Muscle of leg (tissue), 11 donors: ENCODE data around the gene ZSWIM5. TPM values are rescaled to one million over a fixed set of nuclear protein-coding genes. Genes with fewer than 3 reads are reported as not detected.
"Not testable (repeated sequence)": the region's sequence is repeated elsewhere in the genome, so short reads cannot be mapped to it uniquely, and the experiment has no call there.

Experiments
- DNase-seq: peaks from one replicate; pipeline ENCODE4 v3.0.0; 2013
- H3K27ac ChIP-seq: one replicate; pipeline ENCODE4 v1.5.1; 2013; ENCODE audit warnings: mild to moderate bottlenecking, low read length, control low read depth
- H3K27me3 ChIP-seq: one replicate; pipeline ENCODE4 v1.6.1; 2013; ENCODE audit warnings: low read length; ENCODE audit not compliant: control insufficient read depth, insufficient read depth
- H3K36me3 ChIP-seq: one replicate; pipeline ENCODE4 v1.6.1; 2013; ENCODE audit warnings: low read length; ENCODE audit not compliant: control insufficient read depth, insufficient read depth
- H3K4me1 ChIP-seq: one replicate; pipeline ENCODE4 v1.6.1; 2013; ENCODE audit warnings: low read length; ENCODE audit not compliant: control insufficient read depth, insufficient read depth
- H3K4me3 ChIP-seq: one replicate; pipeline ENCODE4 v1.5.1; 2013; ENCODE audit warnings: low read length, control low read depth
- H3K9me3 ChIP-seq: replicated peaks from 2 replicates; pipeline ENCODE4 v1.6.1; 2013; ENCODE audit warnings: low read depth, low read length; ENCODE audit not compliant: control insufficient read depth
- WGBS: methylation state at CpG from one replicate; pipeline ENCODE4 v1.1.5; 2013; ENCODE audit warnings: missing lambda C conversion rate; ENCODE audit not compliant: insufficient coverage; 5-methylcytosine and 5-hydroxymethylcytosine counted together
- polyA plus RNA-seq, 8 donors: library from polyadenylated mRNA; unstranded; fragments of 120-200 nt; gene quantifications; one replicate each; pipeline versions ENCODE4 v1.2.1 to v1.2.3, GENCODE V29; 2013; ENCODE audit warnings: inconsistent platforms in 1 of 8, low replicate concordance in 1 of 8; ENCODE audit not compliant: insufficient read length in 8 of 8, insufficient read depth in 1 of 8
- total RNA-seq: library from RNA; stranded (reverse); fragments of 120-200 nt; gene quantifications from one replicate; pipeline ENCODE4 v1.2.4, GENCODE V29; 2013

Gene ZSWIM5
- total and polyA plus RNA-seq, 9 donors: 0.25 to 1.0 (median 0.47) TPM

- peaks cover 4% of the 10 kb centered on the region for H3K27me3 ChIP-seq
- WGBS: 100% methylated on average over 2 of the region's 7 CpGs
- H3K4me3 ChIP-seq: no peak overlapping the region
- no peaks in the 10 kb centered on the region for H3K4me1 ChIP-seq
- no peaks in the 10 kb centered on the region for H3K36me3 ChIP-seq
- H3K27ac ChIP-seq: no peak overlapping the region
- no peaks in the 10 kb centered on the region for H3K9me3 ChIP-seq
- no peak for DNase-seq
Observed at GRCh38 chr1:45172005-45172404, 34.4 kb downstream of the ZSWIM5 start.

- Histone ChIP-seq H3K4me3 (no peak overlapping the region), H3K27ac (no peak overlapping the region), H3K27me3 (peaks cover 4% of the 10 kb centered on the region), H3K4me1 (no peaks in the 10 kb centered on the region), H3K36me3 (no peaks in the 10 kb centered on the region), H3K9me3 (no peaks in the 10 kb centered on the region)
- no peak for DNase-seq
- no CpG with 5 or more reads among the region's 1 CpG for WGBS
Observed at GRCh38 chr1:45171575-45171974, 34.8 kb downstream of the ZSWIM5 start.

GRCh38 chr1:45170151-45170742 is 36.2 kb downstream of the ZSWIM5 start:
- Histone ChIP-seq H3K36me3 (no peaks in the 10 kb centered on the region), H3K4me1 (no peaks in the 10 kb centered on the region), H3K27ac (no peak overlapping the region), H3K27me3 (peaks cover 4% of the 10 kb centered on the region), H3K9me3 (no peaks in the 10 kb centered on the region), H3K4me3 (no peak overlapping the region)
- no peak for DNase-seq
- 79% methylated on average over 3 of the region's 4 CpGs for WGBS

GRCh38 chr1:45167947-45168346 is 38.5 kb downstream of the ZSWIM5 start:
- H3K9me3 ChIP-seq, H3K4me1 ChIP-seq, H3K27ac ChIP-seq, H3K4me3 ChIP-seq, H3K36me3 ChIP-seq, DNase-seq, H3K27me3 ChIP-seq: not testable (repeated sequence)
- 96% methylated on average over 4 of the region's 6 CpGs for WGBS

- WGBS: no CpG with 5 or more reads among the region's 2 CpGs
- H3K4me1 ChIP-seq, H3K36me3 ChIP-seq, H3K4me3 ChIP-seq, H3K9me3 ChIP-seq, H3K27ac ChIP-seq, H3K27me3 ChIP-seq, DNase-seq: not testable (repeated sequence)
Observed at GRCh38 chr1:45164307-45164706, 42.1 kb downstream of the ZSWIM5 start.

GRCh38 chr1:45163111-45163510 is 43.3 kb downstream of the ZSWIM5 start:
- not testable (repeated sequence) for DNase-seq

GRCh38 chr1:45162041-45163035 is 44.1 kb downstream of the ZSWIM5 start:
- DNase-seq, H3K4me3 ChIP-seq, H3K27me3 ChIP-seq, H3K9me3 ChIP-seq, H3K36me3 ChIP-seq, H3K27ac ChIP-seq, H3K4me1 ChIP-seq: not testable (repeated sequence)
- WGBS: 96% methylated on average over 11 of the region's 14 CpGs

More at GRCh38 chr1:45163111-45163510, 43.3 kb downstream of the ZSWIM5 start:
- H3K4me3 ChIP-seq, H3K9me3 ChIP-seq, H3K27ac ChIP-seq, H3K4me1 ChIP-seq, H3K36me3 ChIP-seq, H3K27me3 ChIP-seq: not testable (repeated sequence)
- 100% methylated on average over 3 of the region's 3 CpGs for WGBS

- Histone ChIP-seq H3K27ac (no peak overlapping the region), H3K9me3 (no peaks in the 10 kb centered on the region), H3K4me3 (no peak overlapping the region), H3K36me3 (no peaks in the 10 kb centered on the region), H3K27me3 (no peaks in the 10 kb centered on the region), H3K4me1 (no peaks in the 10 kb centered on the region)
- DNase-seq: no peak
Observed at GRCh38 chr1:45155957-45156356, 50.4 kb downstream of the ZSWIM5 start.

GRCh38 chr1:45155423-45155822 is 51.0 kb downstream of the ZSWIM5 start:
- H3K4me3 ChIP-seq: no peak overlapping the region
- no peak for DNase-seq
- H3K4me1 ChIP-seq: no peaks in the 10 kb centered on the region
- 87% methylated on average over 3 of the region's 7 CpGs for WGBS
- H3K9me3 ChIP-seq: no peaks in the 10 kb centered on the region
- H3K36me3 ChIP-seq: no peaks in the 10 kb centered on the region
- H3K27me3 ChIP-seq: no peaks in the 10 kb centered on the region
- no peak overlapping the region for H3K27ac ChIP-seq

- Histone ChIP-seq H3K36me3 (no peaks in the 10 kb centered on the region), H3K27me3 (no peaks in the 10 kb centered on the region), H3K4me3 (no peak overlapping the region), H3K4me1 (no peaks in the 10 kb centered on the region), H3K27ac (no peak overlapping the region), H3K9me3 (no peaks in the 10 kb centered on the region)
- DNase-seq: no peak
- WGBS: 96% methylated on average over 2 of the region's 3 CpGs
Observed at GRCh38 chr1:45152126-45152525, 54.3 kb downstream of the ZSWIM5 start.
